SKM-1 treated with dmso at 0.1 percent for 144 hours (cell line): Measurements from ENCODE around the gene PLBD1.

ENCODE experiments used
- DNase-seq: peaks from one replicate; lab custom pipeline; 2025; ENCODE audit not compliant: unreplicated experiment; lab: John Stamatoyannopoulos, UW

PLBD1 gene

DNA sequence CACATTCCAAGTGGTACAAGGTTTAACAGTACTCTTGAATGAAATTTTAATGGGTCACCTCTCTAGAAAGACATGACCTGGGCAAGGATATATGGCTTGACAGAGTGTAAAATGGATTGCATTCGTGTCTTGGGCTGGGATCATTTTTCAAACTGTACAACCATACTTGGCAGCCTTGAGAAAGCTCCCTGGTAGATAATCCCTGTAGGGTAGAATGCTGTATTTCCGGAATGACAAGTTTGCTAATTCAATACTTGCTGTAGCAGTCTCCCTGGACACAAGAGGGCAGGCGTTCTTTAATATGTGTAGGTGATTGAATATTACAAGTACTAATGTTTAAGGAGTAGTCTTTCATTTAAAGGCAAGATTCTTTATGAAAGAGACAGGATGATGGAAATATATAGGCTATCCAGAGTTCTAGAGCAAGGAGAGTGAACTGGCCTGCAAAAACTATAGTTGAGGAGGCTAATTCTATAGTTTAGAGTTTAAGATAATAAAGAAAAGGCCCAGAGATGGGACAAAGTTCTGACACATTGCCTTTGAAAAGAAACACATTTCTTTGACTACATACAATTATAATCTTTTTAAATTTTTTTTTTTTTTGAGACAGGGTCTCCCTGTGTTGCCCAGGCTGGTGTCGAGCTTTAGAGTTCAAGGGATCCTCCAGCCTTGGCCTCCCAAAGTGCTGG lies 53.4 kb downstream of the PLBD1 start:
- no peak for DNase-seq

DNA sequence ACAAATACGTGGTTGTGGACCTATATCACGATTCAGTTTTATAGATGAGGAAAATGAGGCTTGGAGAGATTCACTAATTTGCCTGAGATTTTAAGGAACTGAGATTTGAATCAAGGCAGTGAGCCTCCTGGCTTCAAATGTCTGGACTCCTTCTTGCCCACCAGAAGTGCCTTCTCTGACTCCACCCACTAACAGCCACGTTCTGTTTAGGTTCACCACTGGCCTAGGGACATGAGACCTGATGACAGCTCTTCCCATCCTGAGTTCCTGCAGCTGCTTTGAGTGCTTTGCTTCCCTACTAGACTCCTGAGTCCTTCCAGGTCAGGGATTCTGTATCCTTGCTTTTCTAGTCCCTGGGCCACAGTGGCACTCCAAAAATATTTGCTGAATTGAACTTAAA lies 57.1 kb downstream of the PLBD1 start:
- DNase-seq = no peak

DNA sequence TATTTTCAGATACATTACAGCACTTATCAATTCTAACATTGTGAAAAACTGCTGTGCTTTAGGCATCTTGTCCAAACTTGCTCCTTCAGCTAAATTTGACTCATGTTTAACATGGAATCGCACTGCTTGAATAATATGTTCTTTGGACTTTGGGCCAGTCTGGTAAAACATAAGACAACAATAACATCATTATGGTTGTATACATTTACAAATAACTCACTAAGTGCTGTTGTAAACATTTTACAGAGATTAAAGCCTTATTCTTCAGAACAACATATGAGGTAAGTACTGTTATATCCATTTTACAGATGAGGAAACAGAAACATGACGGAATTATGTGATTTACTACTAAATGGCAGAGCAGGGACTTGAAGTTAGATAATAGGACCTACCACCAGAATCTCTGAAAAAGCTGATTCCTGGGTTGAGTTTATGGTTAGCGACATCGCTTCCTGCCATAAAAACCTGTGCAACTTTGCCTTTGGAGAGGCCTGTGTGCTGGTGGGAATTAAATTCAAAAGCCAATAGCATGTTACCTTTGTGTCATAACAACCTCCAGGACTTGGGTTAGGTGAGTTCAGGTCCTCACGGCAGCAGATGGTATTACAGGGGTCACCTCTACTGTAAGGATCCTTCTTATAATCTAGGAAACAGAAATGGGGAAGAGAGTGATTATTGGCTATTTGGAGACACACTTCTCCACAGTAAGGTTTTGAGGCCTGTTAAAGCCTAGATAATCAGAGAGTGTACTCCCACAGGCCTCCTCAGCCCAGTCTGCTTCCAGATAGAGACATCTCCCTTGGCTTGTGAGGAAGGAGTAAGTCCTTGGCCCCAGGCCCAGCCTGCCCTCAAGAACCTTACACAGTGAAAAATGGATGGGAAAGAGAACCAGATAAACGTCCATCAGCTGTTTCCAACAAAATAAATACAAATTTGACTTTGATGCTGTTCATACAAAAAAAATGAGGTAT lies 61.8 kb downstream of the PLBD1 start:
- DNase-seq = no peak

DNA sequence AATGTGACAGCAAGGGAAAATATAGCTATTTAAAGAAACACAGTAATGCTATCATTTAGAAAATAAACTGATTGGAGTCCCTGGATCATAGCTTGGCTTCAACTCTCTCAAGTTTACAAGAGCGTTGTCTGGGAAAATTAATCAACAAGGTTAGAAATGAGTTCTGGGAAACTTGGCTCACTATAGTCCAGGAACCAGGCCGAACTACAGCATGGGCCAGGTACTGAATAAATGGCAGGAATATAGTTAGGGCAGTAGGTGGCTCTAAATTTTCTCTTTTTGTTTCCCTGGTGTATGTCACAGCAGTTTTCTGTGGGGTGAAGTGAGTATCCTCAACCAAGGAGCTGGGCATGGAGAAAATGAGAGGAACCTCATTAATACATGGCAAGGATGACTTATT lies 72.4 kb downstream of the PLBD1 start:
- DNase-seq = no peak

DNA sequence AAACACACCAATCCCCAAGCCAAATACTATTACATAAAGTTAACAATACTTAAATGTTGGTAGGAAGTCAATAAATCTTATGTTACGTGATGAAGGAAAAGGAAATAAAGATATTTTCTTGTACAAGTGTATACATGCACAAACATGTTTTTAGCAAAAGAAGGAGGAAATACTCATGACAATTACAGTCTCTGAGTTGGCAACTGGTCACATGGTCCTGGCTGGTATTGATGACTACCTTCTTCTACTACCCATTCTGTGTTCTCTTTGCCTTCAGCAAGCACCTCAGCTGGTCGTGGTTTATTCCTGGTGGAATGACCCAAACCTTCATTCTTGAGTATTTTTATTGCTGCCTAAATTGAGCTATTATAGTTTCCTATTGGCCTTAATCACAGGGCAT lies 84.8 kb downstream of the PLBD1 start:
- DNase-seq = no peak

DNA sequence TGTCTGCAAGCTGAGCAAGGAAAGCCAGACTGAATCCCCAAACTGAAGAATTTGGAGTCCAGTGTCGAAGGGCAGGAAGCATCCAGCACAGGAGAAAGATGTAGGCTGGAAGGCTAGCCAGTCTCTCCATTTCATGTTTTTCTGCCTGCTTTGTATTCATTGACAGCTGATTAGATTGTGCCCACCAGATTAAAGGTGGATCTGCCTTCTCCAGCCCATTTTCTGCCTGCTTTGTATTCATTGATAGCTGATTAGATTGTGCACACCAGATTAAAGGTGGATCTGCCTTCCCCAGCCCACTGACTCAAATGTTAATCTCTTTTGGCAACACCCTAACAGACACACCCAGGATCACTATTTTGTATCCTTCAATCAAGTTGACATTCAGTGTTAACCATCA lies 85.3 kb downstream of the PLBD1 start:
- no peak for DNase-seq

DNA sequence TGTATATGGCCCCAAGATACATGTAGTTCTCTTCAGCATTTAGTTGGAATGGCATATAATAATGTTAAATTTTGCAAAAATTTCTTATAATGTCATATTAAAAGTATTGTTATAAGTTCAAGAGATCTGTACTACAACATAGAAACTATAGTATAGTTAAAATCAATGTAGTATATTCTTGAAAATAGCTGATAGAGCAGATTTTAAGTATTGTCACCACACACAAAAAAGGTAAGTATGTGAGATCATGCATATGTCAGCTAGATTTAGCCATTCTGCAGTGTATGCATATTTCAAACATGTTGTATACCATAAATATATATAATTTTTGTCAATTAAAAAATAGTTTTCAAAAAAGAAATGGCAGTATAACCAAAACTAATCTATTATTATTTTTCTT lies 86.5 kb downstream of the PLBD1 start:
- no peak for DNase-seq

DNA sequence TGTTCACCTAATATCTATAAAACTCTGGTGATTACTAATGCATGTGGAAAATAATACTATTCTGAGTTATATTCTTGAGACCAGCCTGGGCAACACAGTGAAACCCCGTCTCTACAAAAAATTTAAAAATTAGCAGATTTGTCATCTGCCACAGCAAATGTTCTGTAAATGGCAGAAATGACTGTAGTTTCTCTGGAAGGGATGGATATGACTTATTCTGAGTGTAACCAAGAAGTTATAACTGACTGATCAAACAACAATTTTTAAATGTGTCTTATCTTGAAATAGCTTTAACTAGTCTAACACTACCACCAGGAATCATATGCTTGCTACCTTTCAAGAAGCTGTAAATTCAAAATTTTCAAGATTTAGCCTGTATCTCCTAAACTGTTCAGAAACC lies 88.7 kb downstream of the PLBD1 start:
- DNase-seq = no peak

DNA sequence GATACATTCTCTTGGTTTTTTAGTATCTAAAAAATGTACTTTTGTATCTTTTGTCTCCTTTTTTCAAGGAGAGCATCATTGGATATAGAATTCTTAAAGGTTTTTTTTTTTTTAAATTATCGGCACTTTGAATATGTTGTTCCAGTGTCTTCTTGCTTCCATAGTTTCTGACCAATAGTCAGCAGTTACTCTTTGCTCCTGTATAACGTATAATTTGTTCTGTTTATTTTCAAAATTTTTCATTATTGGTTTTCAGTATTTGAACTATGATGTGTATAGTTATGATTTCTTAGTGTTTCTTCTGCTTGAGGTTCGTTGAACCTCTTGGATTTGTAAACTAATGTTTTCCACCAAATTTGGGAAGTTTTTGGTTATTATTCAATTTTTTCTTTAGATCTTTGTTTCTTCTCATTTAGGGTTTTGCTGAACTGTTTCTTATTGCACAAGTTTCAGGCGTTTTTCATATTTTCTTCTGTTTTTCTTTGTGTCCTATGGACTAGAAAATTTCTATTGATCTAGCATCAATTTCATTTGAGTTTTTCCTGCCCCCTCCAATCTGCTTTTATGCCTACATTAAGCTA lies 93.9 kb downstream of the PLBD1 start:
- DNase-seq = peak; percentile 0

DNA sequence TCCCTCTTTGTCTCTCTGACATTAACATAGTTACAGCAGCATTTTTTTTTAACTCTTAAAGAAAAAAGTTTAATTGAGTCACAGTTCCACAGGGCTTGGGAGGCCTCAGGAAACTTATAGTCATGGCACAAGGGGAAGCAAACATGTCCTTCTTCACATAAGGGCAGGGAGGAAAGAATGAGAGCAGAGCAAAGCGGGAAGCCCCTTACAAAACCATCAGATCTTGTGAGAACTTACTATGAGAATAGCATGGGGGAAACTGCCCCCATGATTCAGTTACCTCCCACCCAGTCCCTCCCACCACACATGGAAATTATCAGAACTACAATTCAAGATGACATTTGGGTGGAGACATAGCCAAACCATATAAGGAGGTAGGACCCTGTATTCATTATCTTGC lies 96.2 kb downstream of the PLBD1 start:
- DNase-seq = no peak

DNA sequence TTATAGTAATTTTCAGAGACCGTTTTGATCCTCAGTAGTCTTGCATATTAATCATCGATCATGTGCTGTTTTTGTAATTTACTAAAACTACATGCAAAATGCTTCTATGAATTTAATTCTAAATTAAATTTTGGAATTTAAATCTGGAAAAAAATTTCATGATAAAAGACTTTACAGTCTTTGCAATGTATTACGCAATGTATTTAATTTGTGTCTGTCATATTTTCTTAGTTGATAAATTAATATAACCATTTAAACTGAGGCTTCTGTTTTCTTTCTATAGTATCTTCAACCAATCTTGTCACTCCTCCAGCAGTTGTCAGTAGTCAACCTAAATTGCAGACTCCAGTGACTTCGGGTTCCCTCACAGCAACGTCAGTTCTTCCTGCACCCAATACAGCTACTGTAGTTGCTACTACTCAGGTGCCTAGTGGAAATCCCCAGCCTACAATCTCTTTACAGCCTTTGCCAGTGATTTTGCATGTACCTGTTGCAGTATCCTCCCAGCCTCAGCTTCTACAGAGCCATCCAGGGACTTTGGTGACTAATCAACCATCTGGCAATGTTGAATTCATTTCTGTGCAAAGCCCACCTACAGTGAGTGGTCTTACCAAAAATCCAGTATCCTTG lies 107.4 kb downstream of the PLBD1 start:
- DNase-seq = no peak

DNA sequence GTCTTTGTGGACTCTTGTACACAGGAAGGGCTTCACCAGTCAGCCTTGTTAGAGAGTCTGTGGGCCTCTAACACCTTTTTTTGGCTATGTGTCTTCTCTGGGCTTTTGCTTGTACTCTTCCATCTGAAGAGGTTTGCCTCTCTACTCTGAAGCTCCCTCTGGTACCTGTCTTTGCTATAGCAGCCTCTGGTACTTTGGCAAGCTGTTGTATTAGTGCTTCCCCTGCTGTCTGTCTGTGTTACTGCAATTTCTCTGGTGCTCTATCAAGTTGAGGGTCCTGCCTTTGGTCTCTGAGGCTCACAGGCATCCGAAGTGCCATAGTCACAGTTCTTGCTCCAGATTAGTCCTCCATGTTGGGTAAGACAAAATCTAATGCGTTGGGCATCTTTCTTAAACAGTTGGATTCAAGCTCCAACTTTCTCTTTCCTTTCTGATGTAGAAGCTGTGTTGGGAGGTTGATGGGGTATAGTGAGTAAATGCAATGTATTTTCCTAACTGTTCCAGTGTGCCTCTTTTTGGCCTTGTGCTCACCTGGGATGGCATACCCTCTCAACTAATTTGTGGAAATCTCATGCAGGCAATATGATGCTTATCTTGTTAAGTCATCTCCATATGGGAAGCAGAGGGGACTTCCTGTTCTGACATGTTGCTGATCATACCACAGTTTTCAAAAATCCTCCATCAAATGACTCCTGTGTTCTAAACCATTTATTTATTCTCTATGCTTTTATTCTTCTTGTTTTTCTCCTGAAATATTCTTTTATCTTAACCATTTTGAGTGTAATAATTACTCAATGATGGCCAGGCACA lies 113.4 kb downstream of the PLBD1 start:
- peak; percentile 14 for DNase-seq
